OCI-LY3 (cell line): ENCODE results near the gene SPATA24.

Experiments used
- H2AFZ ChIP-seq: fragments of 200-600, 300-600 bp; shearing (Covaris generic); 2 replicates; pipeline ENCODE4 v1.6.0; 2014; ENCODE audit warnings: antibody characterized with exemption, low read depth, low read length
- H3K27ac ChIP-seq: fragments of 200-600, 300-600 bp; sonication (generic); 2 replicates; pipeline ENCODE4 v1.5.1; 2014; ENCODE audit warnings: mild to moderate bottlenecking, low read length, moderate library complexity, mixed read lengths
- H3K27me3 ChIP-seq: fragments of 200-600, 300-600 bp; sonication (generic); 2 replicates; pipeline ENCODE4 v1.6.1; 2014; ENCODE audit warnings: low read depth, low read length, mixed read lengths
- H3K36me3 ChIP-seq: fragments of 200-600, 300-600 bp; sonication (generic); replicated peaks from 2 replicates; pipeline ENCODE3; 2014; ENCODE audit warnings: low read depth, low read length, mixed read lengths
- H3K4me1 ChIP-seq: fragments of 300-600, 200-600 bp; sonication (generic); 2 replicates; pipeline ENCODE4 v1.6.1; 2014; ENCODE audit warnings: low read length, mixed read lengths
- H3K4me2 ChIP-seq: fragments of 200-600, 300-600 bp; sonication (generic); 2 replicates; pipeline ENCODE4 v1.6.1; 2014; ENCODE audit warnings: low read length, mixed read lengths
- H3K4me3 ChIP-seq: fragments of 300-600, 200-600 bp; sonication (generic); 2 replicates; pipeline ENCODE4 v1.5.1; 2014; ENCODE audit warnings: antibody characterized with exemption, mild to moderate bottlenecking, low read length, moderate library complexity
- H3K79me2 ChIP-seq: fragments of 300-600, 200-600 bp; shearing (Covaris generic); 2 replicates; pipeline ENCODE4 v1.6.1; 2014; ENCODE audit warnings: mild to moderate bottlenecking, low read length, mixed read lengths
- H3K9ac ChIP-seq: fragments of 300-600, 200-600 bp; shearing (Covaris generic); 2 replicates; pipeline ENCODE4 v1.6.0; 2014; ENCODE audit warnings: mild to moderate bottlenecking, low read length, moderate library complexity
- H3K9me3 ChIP-seq: fragments of 200-600, 300-600 bp; shearing (Covaris generic); 2 replicates; pipeline ENCODE4 v1.6.1; 2014; ENCODE audit warnings: low read length, mixed read lengths; ENCODE audit not compliant: insufficient read depth
- H4K20me1 ChIP-seq: fragments of 200-600, 300-600 bp; sonication (generic); 2 replicates; pipeline ENCODE4 v1.6.1; 2016; ENCODE audit warnings: low read length, mixed read lengths; ENCODE audit not compliant: insufficient read depth
- EZH2phosphoT487 ChIP-seq: fragments of 200-600 bp; shearing (Covaris generic); IDR thresholded peaks from 2 replicates; pipeline ENCODE4 v1.6.1; 2018; ENCODE audit warnings: antibody characterized with exemption, mixed run types, low read depth
- TF ChIP-seq, protein P1 (sequence below): fragments of 200-600, 300-600 bp; sonication (generic); IDR thresholded peaks from 2 replicates; pipeline ENCODE4 v1.5.1; 2014; ENCODE audit warnings: antibody characterized with exemption, low read length, low read depth

The SPATA24 gene

DNA sequence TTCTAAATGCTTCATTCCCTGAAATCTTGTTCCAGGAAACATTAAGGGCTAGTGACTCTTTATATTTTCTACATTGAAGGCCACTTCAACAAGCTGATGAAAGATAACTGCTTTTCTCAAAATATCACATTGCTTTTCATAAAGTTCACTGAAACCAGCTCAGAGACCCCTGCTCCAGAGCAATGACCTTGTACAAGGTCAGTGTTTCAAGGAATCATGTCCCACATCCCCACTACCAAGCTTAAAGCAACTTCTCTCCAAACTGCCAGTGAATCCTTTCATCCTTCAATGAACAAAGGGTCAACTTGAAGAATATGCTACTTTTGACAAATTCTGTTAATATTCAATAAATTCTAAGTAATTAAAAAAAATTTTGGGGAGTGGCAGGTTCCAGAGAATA is 12.0 kb upstream of the SPATA24 start:
- Histone ChIP-seq H3K36me3 (no peaks in the 10 kb centered on the region), H3K4me3 (no peak overlapping the region)

DNA sequence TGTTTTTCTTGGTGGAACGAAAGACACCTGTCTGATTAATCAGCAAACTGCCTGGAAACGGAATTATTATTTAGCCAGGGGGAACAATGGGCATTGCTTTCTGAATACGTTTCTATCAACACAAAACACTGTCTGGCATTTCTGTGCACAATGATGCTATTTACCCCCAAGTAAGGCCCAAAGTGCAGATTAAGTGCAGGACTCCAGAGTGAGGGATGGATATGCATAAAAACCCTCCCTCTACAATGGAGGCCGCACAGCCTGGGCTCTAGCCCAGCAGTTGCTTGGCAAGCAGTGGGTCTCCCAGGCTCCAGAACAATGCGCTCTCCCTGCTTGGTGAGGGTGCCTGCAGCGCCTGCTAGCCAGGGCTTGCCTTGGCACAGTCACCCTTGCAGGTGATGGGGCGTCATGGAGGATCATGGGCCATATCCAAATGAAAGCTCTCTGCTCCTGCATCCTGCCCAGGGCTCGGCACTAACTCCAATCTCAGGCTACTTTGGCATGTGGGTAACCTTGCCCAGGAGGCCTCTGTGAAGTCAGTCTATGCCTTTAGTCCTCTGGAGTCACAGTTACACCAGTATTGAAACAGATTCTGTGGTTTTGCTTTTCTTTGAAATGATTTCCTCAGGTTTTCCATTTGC is 11.5 kb upstream of the SPATA24 start:
- Histone ChIP-seq H3K79me2 (no peaks in the 10 kb centered on the region), H3K36me3 (no peaks in the 10 kb centered on the region), H2AFZ (no peak overlapping the region), H3K4me2 (no peak overlapping the region), H4K20me1 (no peaks in the 10 kb centered on the region), H3K27ac (no peak overlapping the region), H3K4me1 (peaks cover under 1% of the 10 kb centered on the region), H3K9ac (no peak overlapping the region), H3K9me3 (no peaks in the 10 kb centered on the region), H3K27me3 (no peaks in the 10 kb centered on the region), H3K4me3 (no peak overlapping the region)
- TF ChIP-seq, protein P1, sequence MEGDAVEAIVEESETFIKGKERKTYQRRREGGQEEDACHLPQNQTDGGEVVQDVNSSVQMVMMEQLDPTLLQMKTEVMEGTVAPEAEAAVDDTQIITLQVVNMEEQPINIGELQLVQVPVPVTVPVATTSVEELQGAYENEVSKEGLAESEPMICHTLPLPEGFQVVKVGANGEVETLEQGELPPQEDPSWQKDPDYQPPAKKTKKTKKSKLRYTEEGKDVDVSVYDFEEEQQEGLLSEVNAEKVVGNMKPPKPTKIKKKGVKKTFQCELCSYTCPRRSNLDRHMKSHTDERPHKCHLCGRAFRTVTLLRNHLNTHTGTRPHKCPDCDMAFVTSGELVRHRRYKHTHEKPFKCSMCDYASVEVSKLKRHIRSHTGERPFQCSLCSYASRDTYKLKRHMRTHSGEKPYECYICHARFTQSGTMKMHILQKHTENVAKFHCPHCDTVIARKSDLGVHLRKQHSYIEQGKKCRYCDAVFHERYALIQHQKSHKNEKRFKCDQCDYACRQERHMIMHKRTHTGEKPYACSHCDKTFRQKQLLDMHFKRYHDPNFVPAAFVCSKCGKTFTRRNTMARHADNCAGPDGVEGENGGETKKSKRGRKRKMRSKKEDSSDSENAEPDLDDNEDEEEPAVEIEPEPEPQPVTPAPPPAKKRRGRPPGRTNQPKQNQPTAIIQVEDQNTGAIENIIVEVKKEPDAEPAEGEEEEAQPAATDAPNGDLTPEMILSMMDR: no peak
- TF ChIP-seq EZH2phosphoT487: no peak

More for the DNA sequence above, 12.0 kb upstream of the SPATA24 start:
- no peak overlapping the region for H3K4me2 ChIP-seq
- no peaks in the 10 kb centered on the region for H3K79me2 ChIP-seq
- H4K20me1 ChIP-seq: no peaks in the 10 kb centered on the region
- H3K9ac ChIP-seq: no peak overlapping the region
- H3K27me3 ChIP-seq: no peaks in the 10 kb centered on the region
- no peaks in the 10 kb centered on the region for H3K9me3 ChIP-seq
- H2AFZ ChIP-seq: no peak overlapping the region
- TF ChIP-seq EZH2phosphoT487: no peak
- TF ChIP-seq, protein P1: no peak
- H3K4me1 ChIP-seq: no peaks in the 10 kb centered on the region
- no peak overlapping the region for H3K27ac ChIP-seq

DNA sequence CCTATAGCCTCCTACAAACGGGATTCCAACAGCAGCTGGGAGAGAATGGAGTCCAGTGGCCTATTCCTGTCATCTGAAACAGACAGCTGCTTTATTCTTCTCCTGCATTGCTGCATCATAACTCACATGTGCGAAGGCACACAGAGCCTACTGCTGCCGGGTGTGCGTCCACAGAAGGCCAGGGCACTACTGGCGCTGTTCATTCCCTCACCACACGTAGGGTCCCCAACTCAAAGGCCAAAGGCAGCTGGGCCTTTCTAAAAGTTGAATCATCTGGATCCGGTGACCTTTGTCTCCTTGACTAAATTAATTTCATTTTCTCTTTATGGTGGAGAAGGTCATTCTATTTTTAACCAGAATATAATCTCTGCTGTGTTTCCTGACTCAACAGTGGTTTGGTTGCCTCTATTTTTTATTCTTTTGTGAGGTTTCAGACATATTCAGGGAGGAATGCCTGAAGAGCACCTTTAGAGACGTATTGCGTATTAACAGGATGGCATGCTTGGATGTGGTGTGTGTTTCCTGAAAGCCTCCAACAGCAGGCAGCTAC is 10.8 kb upstream of the SPATA24 start:
- H3K9ac ChIP-seq: no peak overlapping the region
- no peak overlapping the region for H3K4me3 ChIP-seq
- no peaks in the 10 kb centered on the region for H3K9me3 ChIP-seq
- H3K4me1 ChIP-seq: peaks cover 7% of the 10 kb centered on the region
- TF ChIP-seq, protein P1: no peak
- no peak for TF ChIP-seq EZH2phosphoT487
- no peak overlapping the region for H2AFZ ChIP-seq
- H3K27ac ChIP-seq: no peak overlapping the region
- no peaks in the 10 kb centered on the region for H3K27me3 ChIP-seq
- no peaks in the 10 kb centered on the region for H3K79me2 ChIP-seq
- no peaks in the 10 kb centered on the region for H3K36me3 ChIP-seq
- no peak overlapping the region for H3K4me2 ChIP-seq
- no peaks in the 10 kb centered on the region for H4K20me1 ChIP-seq

DNA sequence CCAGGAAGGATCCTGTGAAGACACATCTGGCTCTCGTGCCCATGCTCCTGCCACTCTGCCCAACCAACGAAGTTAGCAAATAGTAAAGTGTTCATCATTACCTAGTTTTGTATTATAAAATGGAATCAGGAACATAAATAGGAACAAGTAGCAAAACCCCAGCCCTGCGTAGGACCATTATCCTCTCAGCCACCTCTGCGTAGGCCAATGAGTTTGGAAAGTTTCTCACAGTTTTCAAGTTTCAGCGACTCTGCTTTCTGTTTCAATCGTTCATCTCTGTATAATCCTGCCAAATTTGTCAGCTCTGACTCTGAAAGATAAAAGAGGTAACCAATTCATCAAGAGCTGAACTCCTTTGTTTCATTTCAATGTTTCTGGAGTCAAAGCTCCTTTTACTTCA is 10.1 kb upstream of the SPATA24 start:
- Histone ChIP-seq H4K20me1 (no peaks in the 10 kb centered on the region), H3K4me2 (no peak overlapping the region), H3K27me3 (no peaks in the 10 kb centered on the region)

More for the DNA sequence above, 10.1 kb upstream of the SPATA24 start:
- Histone ChIP-seq H3K27ac (no peak overlapping the region), H3K9me3 (no peaks in the 10 kb centered on the region), H3K4me3 (no peak overlapping the region), H2AFZ (no peak overlapping the region), H3K36me3 (no peaks in the 10 kb centered on the region), H3K4me1 (peaks cover 14% of the 10 kb centered on the region), H3K79me2 (no peaks in the 10 kb centered on the region), H3K9ac (no peak overlapping the region)
- TF ChIP-seq, protein P1: no peak
- TF ChIP-seq EZH2phosphoT487: no peak
